ENCODE results near the gene ADCYAP1R1. TPM values are rescaled to one million over a fixed set of nuclear protein-coding genes. Genes with fewer than 3 reads are reported as not detected.

ADCYAP1R1 gene
- total RNA-seq, 1 donor from 2014 or later = 0.39 TPM

- Mint-ChIP-seq H3K4me1 (no peaks in the 10 kb centered on the region), H3K27ac (no peak overlapping the region), H3K4me3 (no peak overlapping the region), H3K27me3 (ENCODE audit: insufficient read depth, low read depth) (no peaks in the 10 kb centered on the region), H3K9me3 (no peaks in the 10 kb centered on the region), H3K36me3 (no peaks in the 10 kb centered on the region)
- no peak overlapping the region for H3K27ac ChIP-seq
- no peaks in the 10 kb centered on the region for H3K4me1 ChIP-seq
- no peak overlapping the region for H3K4me2 ChIP-seq
- no peak for DNase-seq (ENCODE audit: low spot score)
- no peaks in the 10 kb centered on the region for H3K9me3 ChIP-seq (ENCODE audit: low read depth)
- H3K27me3 ChIP-seq = no peaks in the 10 kb centered on the region
- TF ChIP-seq EZH2phosphoT487 (IDR thresholded peaks at IDR 0.05) (no peak), EZH2 (IDR thresholded peaks at IDR 0.05) (no peak), CTCF (IDR thresholded peaks at IDR 0.05) (no peak)
- no peak overlapping the region for H3K9ac ChIP-seq
- H3K4me3 ChIP-seq = no peak overlapping the region
- H4K20me1 ChIP-seq (ENCODE audit: low read depth) = no peaks in the 10 kb centered on the region
- H2AFZ ChIP-seq (replicated peaks) = no peak overlapping the region
- H3K79me2 ChIP-seq (ENCODE audit: low read depth) = no peaks in the 10 kb centered on the region
- no peaks in the 10 kb centered on the region for H3F3A ChIP-seq (ENCODE audit: low read depth)
- no peaks in the 10 kb centered on the region for H3K36me3 ChIP-seq
Observed at GRCh38 chr7:31160941-31161340, 108.8 kb downstream of the ADCYAP1R1 start.

Small RNAs within 50 kb of the gene (small RNA-seq; reads per million reads assigned to genes)
- gene AC006466.1 = not detected

Other genes starting within 250 kb of the ADCYAP1R1 start
- 0.87 TPM in 1 of 2 replicates, not detected in the other for gene AQP1, start 140.5 kb upstream of the ADCYAP1R1 start, total RNA-seq (ENCODE audit: low replicate concordance)
- gene GHRHR, start 88.4 kb upstream of the ADCYAP1R1 start, total RNA-seq (ENCODE audit: low replicate concordance) = not detected in 2 replicates